Panc1 (cell line): ENCODE measurements around the gene IL32.

Experiments used
- CTCF ChIP-seq: fragments of 450-650 bp; IDR thresholded peaks from 2 replicates; pipeline ENCODE4 v1.5.1; 2017; ENCODE audit warnings: mild to moderate bottlenecking
- POLR2AphosphoS5 ChIP-seq: IDR thresholded peaks from 2 replicates; pipeline ENCODE4 v1.6.1; 2012; ENCODE audit warnings: mild to moderate bottlenecking, low read depth, low read length, moderate library complexity
- REST ChIP-seq, 2 experiments: IDR thresholded peaks; 2 replicates each; pipeline ENCODE4 v1.6.1; 2011 to 2012; ENCODE audit warnings: low read depth in 2 of 2, control low read depth in 1 of 2, low read length in 1 of 2, mild to moderate bottlenecking in 1 of 2, moderate library complexity in 1 of 2; ENCODE audit not compliant: insufficient read depth in 1 of 2
- SIN3A ChIP-seq: IDR thresholded peaks from 2 replicates; pipeline ENCODE4 v1.6.1; 2012; ENCODE audit warnings: low read depth, mild to moderate bottlenecking, low read length, moderate library complexity, borderline replicate concordance; ENCODE audit not compliant: insufficient read depth
- TCF7L2 ChIP-seq: IDR thresholded peaks from 2 replicates; pipeline ENCODE4 v1.6.1; 2011; ENCODE audit warnings: mild to moderate bottlenecking, low read depth, low read length, inconsistent platforms

GRCh38 chr16:3045758-3046640, 19.4 kb upstream of the IL32 start, which contains the start of gene MMP25:
- TF ChIP-seq CTCF (no peak), REST (IDR thresholded peaks at IDR 0.05; ENCODE audit: insufficient read depth in 1 of 2, low read depth in 2 of 2, low read length in 1 of 2) (no peak), TCF7L2 (no peak), POLR2AphosphoS5 (no peak), SIN3A (no peak)
